Measurements from ENCODE around the gene MYO9B.

Gene MYO9B

GRCh38 chr19:17109962-17110598 lies 34.5 kb downstream of the MYO9B start:
- DNase-seq (no peak), ATAC-seq (ENCODE audit: insufficient read depth, low read depth) (no peak)
- H4K20me1 ChIP-seq (ENCODE audit: insufficient read depth, low read length): peaks cover 71% of the 10 kb centered on the region
- no peaks in the 10 kb centered on the region for H3K27me3 ChIP-seq (ENCODE audit: insufficient read depth, low read length, poor library complexity)
- H3K79me2 ChIP-seq (ENCODE audit: insufficient read depth, low read length): peaks cover 78% of the 10 kb centered on the region
- no peak overlapping the region for H3K4me2 ChIP-seq (ENCODE audit: insufficient read depth, low read length)
- H3K36me3 ChIP-seq (ENCODE audit: insufficient read depth, low read length): peaks cover 80% of the 10 kb centered on the region
- H3K4me3 ChIP-seq (ENCODE audit: low read depth in 1 of 2, low read length in 2 of 2): no peak overlapping the region
- H3K27ac ChIP-seq (ENCODE audit: low read length): no peak overlapping the region; the same call in 1 of the 2 replicates
- no peaks in the 10 kb centered on the region for H3K9me3 ChIP-seq (ENCODE audit: insufficient read depth, low read length, severe bottlenecking)
- no peak overlapping the region for H3K9ac ChIP-seq (ENCODE audit: low read depth, low read length)
- no peak for TF ChIP-seq CTCF (IDR thresholded peaks at IDR 0.05; ENCODE audit: borderline replicate concordance, extremely low read depth, low read length, poor library complexity, severe bottlenecking)
- TF ChIP-seq EZH2 (IDR thresholded peaks at IDR 0.05; ENCODE audit: borderline replicate concordance, low read depth, low read length, severe bottlenecking): no peak
- no peak overlapping the region for H2AFZ ChIP-seq (ENCODE audit: low read depth, low read length)
- no peaks in the 10 kb centered on the region for H3K4me1 ChIP-seq (ENCODE audit: insufficient read depth, low read length)

GRCh38 chr19:17110599-17110966 lies 35.0 kb downstream of the MYO9B start:
- Histone ChIP-seq H3K4me2 (ENCODE audit: insufficient read depth, low read length) (no peak overlapping the region), H3K27me3 (ENCODE audit: insufficient read depth, low read length, poor library complexity) (no peaks in the 10 kb centered on the region), H2AFZ (ENCODE audit: low read depth, low read length) (no peak overlapping the region), H3K4me3 (ENCODE audit: low read depth in 1 of 2, low read length in 2 of 2) (no peak overlapping the region), H4K20me1 (ENCODE audit: insufficient read depth, low read length) (peaks cover 71% of the 10 kb centered on the region), H3K4me1 (ENCODE audit: insufficient read depth, low read length) (no peaks in the 10 kb centered on the region), H3K9ac (ENCODE audit: low read depth, low read length) (no peak overlapping the region), H3K79me2 (ENCODE audit: insufficient read depth, low read length) (peaks cover 73% of the 10 kb centered on the region), H3K9me3 (ENCODE audit: insufficient read depth, low read length, severe bottlenecking) (no peaks in the 10 kb centered on the region), H3K27ac (ENCODE audit: low read length) (no peak overlapping the region), H3K36me3 (ENCODE audit: insufficient read depth, low read length) (peaks cover 77% of the 10 kb centered on the region)
- no peak for DNase-seq
- TF ChIP-seq EZH2 (IDR thresholded peaks at IDR 0.05; ENCODE audit: borderline replicate concordance, low read depth, low read length, severe bottlenecking): no peak
- TF ChIP-seq CTCF (IDR thresholded peaks at IDR 0.05; ENCODE audit: borderline replicate concordance, extremely low read depth, low read length, poor library complexity, severe bottlenecking): no peak
- no peak for ATAC-seq (ENCODE audit: insufficient read depth, low read depth)

GRCh38 chr19:17111766-17112165 lies 36.2 kb downstream of the MYO9B start:
- ATAC-seq (ENCODE audit: insufficient read depth, low read depth) (no peak), DNase-seq (no peak)
- Histone ChIP-seq H3K79me2 (ENCODE audit: insufficient read depth, low read length) (peaks cover 75% of the 10 kb centered on the region), H4K20me1 (ENCODE audit: insufficient read depth, low read length) (peaks cover 66% of the 10 kb centered on the region), H3K27me3 (ENCODE audit: insufficient read depth, low read length, poor library complexity) (no peaks in the 10 kb centered on the region), H3K9me3 (ENCODE audit: insufficient read depth, low read length, severe bottlenecking) (no peaks in the 10 kb centered on the region), H3K4me1 (ENCODE audit: insufficient read depth, low read length) (no peaks in the 10 kb centered on the region), H3K9ac (ENCODE audit: low read depth, low read length) (no peak overlapping the region), H3K36me3 (ENCODE audit: insufficient read depth, low read length) (peaks cover 74% of the 10 kb centered on the region), H3K4me2 (ENCODE audit: insufficient read depth, low read length) (no peak overlapping the region), H2AFZ (ENCODE audit: low read depth, low read length) (no peak overlapping the region), H3K4me3 (ENCODE audit: low read depth in 1 of 2, low read length in 2 of 2) (no peak overlapping the region), H3K27ac (ENCODE audit: low read length) (no peak overlapping the region)
- TF ChIP-seq CTCF (IDR thresholded peaks at IDR 0.05; ENCODE audit: borderline replicate concordance, extremely low read depth, low read length, poor library complexity, severe bottlenecking) (no peak), EZH2 (IDR thresholded peaks at IDR 0.05; ENCODE audit: borderline replicate concordance, low read depth, low read length, severe bottlenecking) (no peak)

Data from DND-41 (cell line).